ENCODE data around the gene EPHB1.
"Not testable (repeated sequence)": the region's sequence is repeated elsewhere in the genome, so short reads cannot be mapped to it uniquely, and the experiment has no call there.

The EPHB1 gene

GRCh38 chr3:134992586-134992985 is 197.5 kb downstream of the EPHB1 start:
- TF ChIP-seq CTCF (IDR thresholded peaks at IDR 0.05; ENCODE audit: borderline replicate concordance, control extremely low read depth, extremely low read depth, insufficient read depth, missing control alignments), result no peak
- in situ Hi-C loops (cut with MboI; ENCODE audit: low sequenced_read_pairs, unreplicated experiment), result no loop called here
- no peak for DNase-seq (ENCODE audit: low spot score)

- no peak for DNase-seq (ENCODE audit: low spot score)
- no peak for TF ChIP-seq CTCF (IDR thresholded peaks at IDR 0.05; ENCODE audit: borderline replicate concordance, control extremely low read depth, extremely low read depth, insufficient read depth, missing control alignments)
- in situ Hi-C loops (cut with MboI; ENCODE audit: low sequenced_read_pairs, unreplicated experiment), result no loop called here
Measured at GRCh38 chr3:134993011-134993410, 198.0 kb downstream of the EPHB1 start.

GRCh38 chr3:134998158-134998557 is 203.1 kb downstream of the EPHB1 start:
- no peak for TF ChIP-seq CTCF (IDR thresholded peaks at IDR 0.05; ENCODE audit: borderline replicate concordance, control extremely low read depth, extremely low read depth, insufficient read depth, missing control alignments)
- DNase-seq (ENCODE audit: low spot score), result no peak
- in situ Hi-C loops (cut with MboI; ENCODE audit: low sequenced_read_pairs, unreplicated experiment), result no loop called here

- no peak for TF ChIP-seq CTCF (IDR thresholded peaks at IDR 0.05; ENCODE audit: borderline replicate concordance, control extremely low read depth, extremely low read depth, insufficient read depth, missing control alignments)
- no peak for DNase-seq (ENCODE audit: low spot score)
- in situ Hi-C loops (cut with MboI; ENCODE audit: low sequenced_read_pairs, unreplicated experiment), result no loop called here
Measured at GRCh38 chr3:134998855-134999254, 203.8 kb downstream of the EPHB1 start.

- no peak for DNase-seq (ENCODE audit: low spot score)
- TF ChIP-seq CTCF (IDR thresholded peaks at IDR 0.05; ENCODE audit: borderline replicate concordance, control extremely low read depth, extremely low read depth, insufficient read depth, missing control alignments), result no peak
- in situ Hi-C loops (cut with MboI; ENCODE audit: low sequenced_read_pairs, unreplicated experiment), result no loop called here
Measured at GRCh38 chr3:135000465-135000864, 205.4 kb downstream of the EPHB1 start.

GRCh38 chr3:135005616-135006015 is 210.6 kb downstream of the EPHB1 start:
- DNase-seq (ENCODE audit: low spot score); in situ Hi-C loops (cut with MboI; ENCODE audit: low sequenced_read_pairs, unreplicated experiment): not testable (repeated sequence)

- DNase-seq (ENCODE audit: low spot score), result no peak
- in situ Hi-C loops (cut with MboI; ENCODE audit: low sequenced_read_pairs, unreplicated experiment), result no loop called here
- TF ChIP-seq CTCF (IDR thresholded peaks at IDR 0.05; ENCODE audit: borderline replicate concordance, control extremely low read depth, extremely low read depth, insufficient read depth, missing control alignments), result no peak
Measured at GRCh38 chr3:135007607-135008006, 212.5 kb downstream of the EPHB1 start.

Data from GM13976 (cell line).